ENCODE results near the gene TIMD4. TPM values are rescaled to one million over a fixed set of nuclear protein-coding genes. Genes with fewer than 3 reads are reported as not detected.

The TIMD4 gene
- under 1 TPM in 1 of 6 donors, not detected in 5; 0.50 TPM for total RNA-seq
- not detected for polyA plus RNA-seq

DNA sequence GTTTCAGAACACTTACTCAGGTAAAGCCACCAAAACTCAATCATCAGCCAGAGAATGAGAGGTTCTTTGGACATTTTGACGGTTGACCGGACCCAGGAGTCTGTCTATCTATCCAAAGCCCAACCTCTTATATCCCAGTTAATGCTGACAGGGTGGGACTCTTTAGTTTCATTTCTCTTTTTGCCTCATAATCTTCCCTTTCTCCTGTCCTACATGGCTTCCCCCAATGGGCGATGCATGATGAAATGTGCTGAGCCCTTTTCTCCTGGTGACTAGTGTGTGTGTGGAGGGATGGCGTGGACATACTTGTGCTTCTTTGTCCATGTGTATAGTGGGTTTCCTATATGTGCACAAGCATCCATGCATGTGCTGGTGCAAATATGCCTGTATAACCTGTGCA lies at the start of gene TIMD4:
Gene TIMD4, minus strand, starts transcription at position 102 of the 400 bp plus-strand sequence. Its CDS starts 28 bp downstream, at position 74.
- intact Hi-C loops (cut with DNase I), result no loop called here
- no peak within 1 kb of the TSS for H3K4me3 ChIP-seq
- H3K4me1 ChIP-seq, result no peaks in the 10 kb centered on the region
- H3K27me3 ChIP-seq, result no peaks in the 10 kb centered on the region
- DNase-seq, result no peak
- FAIRE-seq, result no peak
- H3K9me3 ChIP-seq, result no peaks in the 10 kb centered on the region
- ATAC-seq, result peak in 2 of 4 donors; percentile 27 to 44
- TF ChIP-seq, protein P1, sequence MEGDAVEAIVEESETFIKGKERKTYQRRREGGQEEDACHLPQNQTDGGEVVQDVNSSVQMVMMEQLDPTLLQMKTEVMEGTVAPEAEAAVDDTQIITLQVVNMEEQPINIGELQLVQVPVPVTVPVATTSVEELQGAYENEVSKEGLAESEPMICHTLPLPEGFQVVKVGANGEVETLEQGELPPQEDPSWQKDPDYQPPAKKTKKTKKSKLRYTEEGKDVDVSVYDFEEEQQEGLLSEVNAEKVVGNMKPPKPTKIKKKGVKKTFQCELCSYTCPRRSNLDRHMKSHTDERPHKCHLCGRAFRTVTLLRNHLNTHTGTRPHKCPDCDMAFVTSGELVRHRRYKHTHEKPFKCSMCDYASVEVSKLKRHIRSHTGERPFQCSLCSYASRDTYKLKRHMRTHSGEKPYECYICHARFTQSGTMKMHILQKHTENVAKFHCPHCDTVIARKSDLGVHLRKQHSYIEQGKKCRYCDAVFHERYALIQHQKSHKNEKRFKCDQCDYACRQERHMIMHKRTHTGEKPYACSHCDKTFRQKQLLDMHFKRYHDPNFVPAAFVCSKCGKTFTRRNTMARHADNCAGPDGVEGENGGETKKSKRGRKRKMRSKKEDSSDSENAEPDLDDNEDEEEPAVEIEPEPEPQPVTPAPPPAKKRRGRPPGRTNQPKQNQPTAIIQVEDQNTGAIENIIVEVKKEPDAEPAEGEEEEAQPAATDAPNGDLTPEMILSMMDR (IDR thresholded peaks at IDR 0.05), result no peak
- WGBS, 2 donors, result 75 to 94% methylated on average over 4 of the region's 4 CpGs
- no peaks in the 10 kb centered on the region for H3K36me3 ChIP-seq
- H3K27ac ChIP-seq, result no peak within 1 kb of the TSS

DNA sequence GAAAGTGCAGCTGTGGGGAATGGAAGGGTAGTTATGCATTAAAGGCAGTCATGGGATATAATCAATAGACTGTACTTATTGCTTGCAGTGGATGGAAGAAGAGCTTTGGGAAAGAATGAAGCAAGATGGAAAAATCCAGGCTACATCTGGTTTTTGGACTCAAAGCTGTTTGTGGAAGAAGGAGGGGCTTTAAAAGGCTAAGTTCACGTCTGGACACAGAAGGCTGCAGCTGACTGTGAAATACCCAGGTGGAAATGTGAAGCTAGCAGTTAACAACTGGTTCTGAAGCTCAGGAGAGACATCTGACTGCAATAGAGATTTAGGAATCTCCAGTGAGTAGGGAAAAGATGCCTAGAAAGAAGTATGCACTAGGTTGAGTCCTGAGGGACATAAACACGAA lies 43.2 kb upstream of the TIMD4 start:
- Histone ChIP-seq H3K27ac (no peak overlapping the region), H3K4me1 (no peaks in the 10 kb centered on the region), H3K9me3 (no peaks in the 10 kb centered on the region), H3K36me3 (no peaks in the 10 kb centered on the region), H3K4me3 (no peak overlapping the region), H3K27me3 (no peaks in the 10 kb centered on the region)
- TF ChIP-seq, protein P1 (IDR thresholded peaks at IDR 0.05), result no peak
- 47 to 56% methylated on average over 2 of the region's 2 CpGs for WGBS, 2 donors
- DNase-seq (no peak), FAIRE-seq (no peak), ATAC-seq (no peak)
- intact Hi-C loops (cut with DNase I), result no loop called here

GRCh38 chr5:157004893-157005551 lies 42.0 kb upstream of the TIMD4 start:
- FAIRE-seq (no peak), DNase-seq (no peak), ATAC-seq (no peak)
- H3K27me3 ChIP-seq, result no peaks in the 10 kb centered on the region
- no peaks in the 10 kb centered on the region for H3K9me3 ChIP-seq
- TF ChIP-seq, protein P1 (IDR thresholded peaks at IDR 0.05), result no peak
- intact Hi-C loops (cut with DNase I), result no loop called here
- H3K36me3 ChIP-seq, result no peaks in the 10 kb centered on the region
- H3K27ac ChIP-seq, result no peak overlapping the region
- H3K4me3 ChIP-seq, result no peak overlapping the region
- no peaks in the 10 kb centered on the region for H3K4me1 ChIP-seq

- FAIRE-seq, result no peak
- ATAC-seq, result peak in 1 of 4 donors; percentile 19
Observed at GRCh38 chr5:156991714-156992113, 28.7 kb upstream of the TIMD4 start.

DNA sequence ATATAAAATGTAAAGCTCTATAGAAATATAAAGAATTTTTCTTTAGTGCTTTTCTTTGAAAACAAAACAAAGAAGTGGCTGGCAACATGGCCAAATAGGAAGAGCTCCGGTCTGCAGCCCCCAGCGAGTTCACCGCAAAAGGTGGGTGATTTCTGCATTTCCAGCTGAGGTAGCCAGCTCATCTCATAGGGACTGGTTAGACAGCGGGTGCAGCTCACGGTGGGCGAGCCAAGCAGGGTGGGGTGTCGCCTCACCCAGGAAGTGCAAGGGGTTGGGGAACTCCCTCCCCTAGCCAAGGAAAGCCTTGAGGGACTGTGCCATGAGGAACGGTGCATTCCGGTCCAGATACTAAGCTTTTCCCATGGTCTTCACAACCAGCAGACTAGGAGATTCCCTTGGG lies 21.0 kb upstream of the TIMD4 start:
- intact Hi-C loops (cut with DNase I), result no loop called here
- TF ChIP-seq, protein P1 (IDR thresholded peaks at IDR 0.05), result no peak
- no peak for FAIRE-seq
- Histone ChIP-seq H3K9me3 (no peaks in the 10 kb centered on the region), H3K27ac (no peak overlapping the region), H3K4me1 (no peaks in the 10 kb centered on the region), H3K36me3 (no peaks in the 10 kb centered on the region), H3K4me3 (no peak overlapping the region), H3K27me3 (no peaks in the 10 kb centered on the region)
- ATAC-seq, result no peak
- 73 to 87% methylated on average over 9 of the region's 9 CpGs for WGBS, 2 donors
- DNase-seq, result no peak

More at GRCh38 chr5:156991714-156992113, 28.7 kb upstream of the TIMD4 start:
- Histone ChIP-seq H3K9me3 (no peaks in the 10 kb centered on the region), H3K4me1 (no peaks in the 10 kb centered on the region), H3K36me3 (no peaks in the 10 kb centered on the region), H3K4me3 (no peak overlapping the region), H3K27me3 (no peaks in the 10 kb centered on the region), H3K27ac (no peak overlapping the region)
- 73 to 76% methylated on average over 4 of the region's 4 CpGs for WGBS, 2 donors
- intact Hi-C loops (cut with DNase I), result no loop called here
- TF ChIP-seq, protein P1 (IDR thresholded peaks at IDR 0.05), result no peak
- no peak for DNase-seq
